HG03460 (cell line): ENCODE data around the gene SFMBT1.

ENCODE experiments used
- ATAC-seq: cut with Tn5 transposase; IDR thresholded peaks from one replicate; pipeline ENCODE4 v1.9.1; 2021; ENCODE audit not compliant: unreplicated experiment

SFMBT1 gene

DNA sequence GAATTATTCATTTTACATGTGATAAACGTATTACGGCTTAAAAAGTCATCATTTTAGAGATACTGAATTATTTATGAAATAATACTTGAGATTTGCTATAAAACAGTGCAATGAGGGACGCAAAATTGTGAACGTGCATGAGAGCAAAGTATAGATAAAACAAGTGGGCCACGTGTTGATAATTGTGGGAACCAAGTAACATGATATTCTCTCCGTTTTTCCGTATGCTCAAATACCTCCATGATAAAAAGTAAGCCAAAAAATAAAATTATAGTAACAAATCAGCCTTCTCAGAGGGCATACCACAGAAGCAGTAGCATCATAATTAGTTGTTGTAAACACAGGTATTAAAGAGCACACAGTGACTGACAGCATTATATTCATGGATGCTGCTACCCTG is 42.6 kb downstream of the SFMBT1 start:
- no peak for ATAC-seq

DNA sequence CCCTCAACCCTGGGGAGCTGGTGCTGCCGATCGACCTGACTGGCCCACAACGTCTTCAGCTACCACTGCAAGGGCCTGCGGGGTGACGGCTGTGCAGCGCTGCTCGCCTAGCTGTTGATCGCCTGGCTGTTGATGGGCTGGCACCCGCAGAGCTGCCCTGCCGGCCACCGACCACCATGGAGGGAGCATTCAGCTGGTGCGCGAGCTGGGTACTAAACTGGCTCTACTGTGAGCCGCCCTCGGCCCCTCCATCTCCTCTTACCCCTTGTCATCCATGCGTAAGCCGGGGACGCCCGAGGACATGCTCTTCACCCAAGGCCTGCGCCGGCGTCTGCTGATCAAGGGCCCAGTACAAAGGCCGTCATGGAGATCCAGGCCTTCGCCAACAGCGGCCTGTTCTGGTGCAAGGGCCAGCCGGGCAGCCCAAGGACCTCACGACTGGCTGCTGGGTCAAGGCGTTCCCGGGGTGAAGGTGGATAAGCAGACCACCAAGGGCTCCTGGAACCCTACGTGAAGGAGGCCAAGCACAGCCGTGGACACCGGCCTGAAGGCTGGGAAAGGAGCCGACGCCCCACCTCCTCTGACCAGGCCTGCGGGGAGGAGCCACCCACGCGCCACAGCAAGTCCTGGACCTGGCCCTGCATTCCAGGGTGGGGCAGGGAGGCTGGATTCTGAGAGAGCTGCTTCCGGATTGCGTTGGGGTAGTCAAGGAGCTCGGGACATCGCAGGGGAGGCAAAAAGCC is 46.9 kb downstream of the SFMBT1 start:
- ATAC-seq: no peak

GRCh38 chr3:52990637-52991036 is 55.2 kb downstream of the SFMBT1 start:
- no peak for ATAC-seq

- ATAC-seq: no peak
These were observed 58.9 kb downstream of the SFMBT1 start for GRCh38 chr3:52986938-52987337.

DNA sequence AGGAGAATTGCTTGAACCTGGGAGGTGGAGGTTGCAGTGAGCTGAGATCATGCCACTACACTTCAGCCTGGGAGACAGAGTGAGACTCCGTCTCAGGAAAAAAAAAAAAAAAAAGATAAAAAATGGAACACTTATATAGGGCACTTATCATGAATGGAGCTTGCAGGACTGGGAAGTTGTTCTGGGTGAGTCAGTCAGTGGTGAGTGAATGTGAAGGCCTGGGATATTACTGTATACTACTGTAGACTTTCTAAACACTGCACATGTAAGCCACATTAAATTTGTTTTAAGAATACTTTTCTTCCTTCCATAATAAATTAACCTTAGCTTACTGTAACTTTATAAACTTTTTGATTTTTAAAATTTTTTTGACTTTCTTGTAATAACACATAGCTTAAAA is 59.8 kb downstream of the SFMBT1 start:
- no peak for ATAC-seq

- no peak for ATAC-seq
These were observed 62.0 kb downstream of the SFMBT1 start for GRCh38 chr3:52983828-52984227.

DNA sequence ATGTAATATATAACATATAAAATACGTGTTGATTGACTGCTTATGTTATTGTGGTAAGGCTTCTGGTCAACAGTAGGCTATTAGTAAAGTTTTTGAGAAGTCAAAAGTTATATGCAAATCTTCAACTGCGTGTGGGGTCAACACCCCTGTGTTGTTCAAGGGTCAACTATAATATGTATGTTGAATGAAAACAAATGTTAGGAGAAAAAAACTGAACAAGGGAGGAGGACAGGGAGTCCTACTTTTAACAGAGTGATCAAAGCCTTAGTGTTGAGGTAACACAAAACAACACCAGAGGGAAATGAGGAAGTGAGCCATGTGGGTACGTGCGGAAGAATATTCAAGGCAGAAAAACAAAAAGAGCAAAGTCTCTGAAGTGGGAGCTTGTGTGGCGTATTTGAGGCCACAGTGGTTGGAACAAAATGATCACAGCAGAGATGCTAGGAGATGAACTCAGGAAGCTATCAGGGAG is 62.5 kb downstream of the SFMBT1 start:
- ATAC-seq: peak; percentile 86

GRCh38 chr3:52982839-52983238 is 63.0 kb downstream of the SFMBT1 start:
- no peak for ATAC-seq

GRCh38 chr3:52979190-52979983 is 66.5 kb downstream of the SFMBT1 start:
- ATAC-seq: no peak

DNA sequence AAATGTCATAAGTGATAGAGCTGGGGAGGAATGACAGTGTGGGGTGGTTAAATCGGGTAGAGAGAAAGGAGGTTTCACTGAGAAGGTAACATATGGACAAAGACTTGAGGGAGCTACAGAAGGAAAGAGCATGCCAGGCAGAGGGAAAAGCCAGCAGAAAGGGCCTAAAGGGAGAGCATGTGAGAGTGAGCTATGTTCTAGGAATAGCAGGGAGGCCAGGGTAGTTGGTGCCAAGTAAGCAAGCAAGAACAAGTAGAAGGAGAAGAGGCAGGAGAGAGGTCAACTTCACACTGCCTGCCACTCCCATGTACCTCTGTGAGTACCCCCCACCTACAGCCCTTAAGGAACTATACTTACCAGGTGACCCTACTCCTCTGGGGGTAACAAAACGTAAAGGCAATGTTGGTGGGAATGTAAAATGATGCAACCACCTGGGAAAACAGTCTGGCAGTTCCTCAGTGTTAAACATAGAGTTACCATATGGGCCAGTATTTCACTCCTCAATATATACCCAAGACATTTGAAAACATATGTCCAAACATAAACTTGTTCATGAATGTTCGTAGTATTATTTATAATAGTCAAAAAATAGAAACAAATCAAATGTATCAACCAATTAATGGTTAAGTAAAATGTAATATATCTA is 67.6 kb downstream of the SFMBT1 start:
- ATAC-seq: no peak

DNA sequence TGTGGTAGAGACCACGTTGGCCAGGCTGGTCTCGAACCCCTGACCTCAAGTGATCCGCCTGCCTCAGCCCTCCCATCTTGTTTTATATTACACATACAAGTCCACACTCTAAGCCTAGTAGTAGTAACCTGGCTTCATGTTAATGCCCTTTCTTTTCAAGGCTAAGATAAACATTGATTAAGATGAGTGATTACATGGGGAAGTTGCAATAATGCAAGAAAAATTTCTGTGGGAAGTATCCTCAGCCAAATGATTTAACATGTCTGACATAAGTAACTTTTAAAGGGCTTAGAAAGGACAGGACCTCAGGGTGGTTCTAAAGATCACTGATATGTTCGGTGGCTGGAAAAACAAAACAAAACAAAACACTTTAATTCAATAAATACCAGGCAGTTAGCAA is 72.1 kb downstream of the SFMBT1 start:
- no peak for ATAC-seq

- ATAC-seq: no peak
These were observed 74.0 kb downstream of the SFMBT1 start for GRCh38 chr3:52971895-52972294.

GRCh38 chr3:52967398-52967797 is 78.5 kb downstream of the SFMBT1 start:
- ATAC-seq: no peak

DNA sequence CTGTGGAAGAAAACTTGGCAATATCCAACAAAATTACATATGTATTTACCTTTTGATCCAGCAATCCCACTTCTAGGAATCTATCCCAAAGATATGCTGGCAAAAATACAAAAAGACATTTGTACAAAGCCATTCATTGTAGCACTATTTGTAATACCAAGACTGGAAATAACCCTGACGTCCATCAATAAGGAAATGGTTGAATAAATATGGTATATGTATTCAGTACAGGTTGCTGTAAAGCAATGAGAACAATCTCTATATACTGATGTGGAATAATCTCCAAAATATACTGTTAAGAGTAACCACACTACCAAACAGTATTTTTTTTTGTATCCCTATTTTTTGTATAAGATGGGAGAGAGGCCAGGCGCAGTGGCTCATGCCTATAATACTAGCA is 83.7 kb downstream of the SFMBT1 start:
- ATAC-seq: no peak

GRCh38 chr3:52959773-52960172 is 86.1 kb downstream of the SFMBT1 start:
- no peak for ATAC-seq

GRCh38 chr3:52939600-52939999 is 106.3 kb downstream of the SFMBT1 start:
- no peak for ATAC-seq

DNA sequence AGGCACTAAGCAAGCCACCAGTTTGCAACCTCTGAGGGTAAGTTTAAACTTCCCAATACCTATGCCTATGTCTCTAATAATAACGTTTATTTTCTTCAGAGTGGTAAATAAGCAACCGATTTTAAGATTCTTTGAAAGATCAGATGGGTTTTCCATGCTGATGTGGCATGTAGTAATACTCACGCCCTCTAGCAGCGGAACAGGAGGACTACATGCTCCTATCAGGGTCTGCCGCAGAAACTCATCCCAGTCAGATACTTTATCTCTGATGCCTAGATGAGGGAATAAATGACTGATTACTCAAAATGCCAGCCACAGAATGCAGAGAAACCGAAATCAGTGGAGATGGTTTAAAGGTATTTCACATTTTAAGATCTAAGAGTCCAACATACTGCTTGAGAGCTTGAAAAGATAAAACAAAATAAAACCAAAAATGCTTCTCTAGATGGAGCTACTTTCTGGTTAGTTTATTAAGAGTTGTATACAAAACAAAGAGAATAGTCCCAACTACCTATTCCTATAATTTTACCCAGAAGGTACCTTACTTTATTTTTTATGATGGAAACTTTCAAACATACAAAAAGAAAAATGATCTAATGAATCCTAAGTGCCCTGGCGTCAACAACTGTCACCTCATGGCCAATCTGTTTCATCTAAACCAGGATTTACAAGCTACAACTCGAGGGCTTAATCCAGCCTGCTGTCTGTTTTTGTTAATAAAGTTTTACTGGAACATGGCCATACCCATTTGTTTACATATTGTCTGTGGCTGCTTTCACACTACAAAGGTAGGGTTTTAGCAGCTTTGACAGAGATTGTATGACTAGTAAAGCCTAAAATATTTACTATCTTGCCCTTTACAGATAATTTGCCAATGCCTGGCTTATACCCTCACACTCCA is 111.0 kb downstream of the SFMBT1 start:
- no peak for ATAC-seq

DNA sequence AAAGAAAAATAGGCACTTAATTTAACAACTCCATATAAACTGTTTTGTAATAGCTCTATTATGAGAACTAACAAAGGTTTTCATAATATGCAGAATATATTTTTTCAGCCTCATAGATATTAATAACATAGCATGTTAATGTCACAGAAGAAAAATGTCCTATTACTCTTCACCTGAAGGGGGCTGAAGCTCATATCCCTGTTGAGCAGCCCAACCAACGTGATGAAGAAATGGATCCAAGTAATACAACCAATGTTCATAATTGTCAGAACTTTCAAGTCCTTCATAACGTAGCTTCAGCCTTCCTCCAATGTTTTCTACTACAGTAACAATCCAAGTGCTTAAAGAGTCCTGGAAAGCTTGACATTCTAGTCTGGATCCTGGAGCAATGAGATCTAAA is 114.0 kb downstream of the SFMBT1 start:
- no peak for ATAC-seq

- ATAC-seq: no peak
These were observed 114.5 kb downstream of the SFMBT1 start for GRCh38 chr3:52931328-52931727.

GRCh38 chr3:52930748-52931147 is 115.1 kb downstream of the SFMBT1 start:
- ATAC-seq: no peak

DNA sequence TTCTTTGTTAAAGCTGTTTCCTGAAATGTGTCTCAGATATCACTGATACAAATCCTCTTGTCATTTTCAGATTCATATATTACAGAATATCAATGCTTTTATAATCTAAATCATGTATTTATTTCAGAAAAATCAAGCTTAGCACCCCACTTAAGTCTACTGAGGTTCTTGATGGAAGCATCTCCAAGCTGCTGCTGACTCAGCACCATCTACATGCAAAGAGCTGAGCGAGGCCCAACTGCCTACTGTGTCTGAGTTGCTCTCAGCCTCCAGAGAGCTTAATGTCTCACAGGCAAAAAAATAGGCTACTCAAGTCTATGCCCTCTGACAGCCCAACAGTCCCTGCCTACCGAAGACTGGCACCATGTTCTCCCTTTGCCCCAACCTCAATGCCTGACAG is 119.3 kb downstream of the SFMBT1 start:
- no peak for ATAC-seq
